Measurements from ENCODE around the gene KDM3B.
"Not testable (repeated sequence)": the region's sequence is repeated elsewhere in the genome, so short reads cannot be mapped to it uniquely, and the experiment has no call there.

KDM3B gene

GRCh38 chr5:138350563-138350890 lies 2.0 kb upstream of the KDM3B start:
- no peak for DNase-seq (ENCODE audit: low read depth in 2 of 2)

GRCh38 chr5:138351056-138351455 lies 1.4 kb upstream of the KDM3B start:
- DNase-seq (ENCODE audit: low read depth in 2 of 2) = no peak

GRCh38 chr5:138351517-138351916 lies 968 bp upstream of the KDM3B start:
- DNase-seq (ENCODE audit: low read depth in 2 of 2) = no peak

- peak; percentile 36 to 56 for DNase-seq (ENCODE audit: low read depth in 2 of 2)
These were observed 456 bp downstream of the KDM3B start for GRCh38 chr5:138352722-138353559.

DNA sequence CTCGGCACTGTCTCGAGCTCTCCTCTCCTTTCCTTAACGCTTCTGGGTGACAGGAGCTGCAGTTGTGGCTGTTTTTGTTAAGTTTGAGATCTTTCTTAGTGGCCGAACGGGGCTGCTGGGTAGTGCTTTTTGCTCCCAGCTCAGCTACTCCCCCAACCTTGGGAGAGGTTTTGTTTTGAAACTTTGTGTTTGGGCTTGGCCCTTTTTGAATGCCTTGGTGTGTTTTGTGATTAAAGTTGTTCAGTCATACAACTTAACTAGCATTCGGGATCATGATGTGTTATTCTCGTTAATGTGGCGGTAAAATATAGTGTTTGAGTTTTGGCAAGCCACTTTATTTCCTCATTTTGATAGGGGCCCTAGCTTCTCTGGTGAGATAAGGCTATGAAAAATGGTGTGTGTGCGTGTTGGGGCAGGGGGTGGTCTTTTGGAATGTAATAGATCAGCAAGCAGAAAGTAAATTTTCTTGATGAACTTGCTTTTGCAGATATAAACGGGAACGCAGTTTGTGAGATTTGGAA lies 1.1 kb downstream of the KDM3B start:
- DNase-seq (ENCODE audit: low read depth in 2 of 2) = no peak

DNA sequence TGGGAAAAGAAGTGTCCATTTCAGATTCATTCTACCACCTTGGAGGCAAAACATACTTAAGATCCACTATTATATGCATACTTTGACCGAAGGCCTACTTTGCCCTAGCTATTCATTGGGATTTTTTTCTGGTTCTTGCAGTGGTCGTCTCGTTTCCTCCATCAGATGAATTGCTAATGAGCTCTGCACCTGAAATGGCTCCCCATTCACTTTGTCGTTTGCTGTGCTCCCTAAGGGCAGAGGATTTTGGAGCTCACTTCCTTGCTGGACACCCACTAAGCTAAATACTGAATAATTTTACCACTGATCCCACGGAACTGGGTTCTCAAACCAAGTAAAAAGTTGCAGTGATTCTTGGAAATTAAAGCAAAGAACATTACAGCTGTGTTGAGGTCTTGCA lies 1.9 kb downstream of the KDM3B start:
- no peak for DNase-seq (ENCODE audit: low read depth in 2 of 2)

GRCh38 chr5:138354926-138355378 lies 2.5 kb downstream of the KDM3B start:
- peak; percentile 50 to 62 for DNase-seq (ENCODE audit: low read depth in 2 of 2)

- no peak for DNase-seq (ENCODE audit: low read depth in 2 of 2)
These were observed 7.1 kb downstream of the KDM3B start for GRCh38 chr5:138359621-138360020.

- no peak for DNase-seq (ENCODE audit: low read depth in 2 of 2)
These were observed 8.5 kb downstream of the KDM3B start for GRCh38 chr5:138360941-138361452.

DNA sequence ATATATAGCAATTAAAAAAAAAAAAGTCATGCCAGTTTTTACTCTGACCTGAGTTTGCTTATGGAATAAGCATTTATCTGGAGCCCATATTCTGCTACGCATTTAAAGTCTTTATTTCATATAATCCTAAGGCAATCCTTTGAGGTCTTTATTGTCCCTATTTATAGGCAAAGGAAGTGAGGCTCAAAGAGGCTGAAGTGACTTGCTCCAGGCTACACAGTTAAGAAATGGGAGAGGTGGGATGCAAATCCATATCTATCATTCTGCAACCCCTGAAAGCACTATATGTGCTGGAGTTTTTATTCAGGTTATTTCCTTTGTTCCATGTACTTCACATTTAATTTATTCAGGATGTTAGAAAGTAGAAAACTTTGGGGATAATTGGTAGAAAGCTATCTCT lies 12.1 kb downstream of the KDM3B start:
- no peak for DNase-seq (ENCODE audit: low read depth in 2 of 2)

DNA sequence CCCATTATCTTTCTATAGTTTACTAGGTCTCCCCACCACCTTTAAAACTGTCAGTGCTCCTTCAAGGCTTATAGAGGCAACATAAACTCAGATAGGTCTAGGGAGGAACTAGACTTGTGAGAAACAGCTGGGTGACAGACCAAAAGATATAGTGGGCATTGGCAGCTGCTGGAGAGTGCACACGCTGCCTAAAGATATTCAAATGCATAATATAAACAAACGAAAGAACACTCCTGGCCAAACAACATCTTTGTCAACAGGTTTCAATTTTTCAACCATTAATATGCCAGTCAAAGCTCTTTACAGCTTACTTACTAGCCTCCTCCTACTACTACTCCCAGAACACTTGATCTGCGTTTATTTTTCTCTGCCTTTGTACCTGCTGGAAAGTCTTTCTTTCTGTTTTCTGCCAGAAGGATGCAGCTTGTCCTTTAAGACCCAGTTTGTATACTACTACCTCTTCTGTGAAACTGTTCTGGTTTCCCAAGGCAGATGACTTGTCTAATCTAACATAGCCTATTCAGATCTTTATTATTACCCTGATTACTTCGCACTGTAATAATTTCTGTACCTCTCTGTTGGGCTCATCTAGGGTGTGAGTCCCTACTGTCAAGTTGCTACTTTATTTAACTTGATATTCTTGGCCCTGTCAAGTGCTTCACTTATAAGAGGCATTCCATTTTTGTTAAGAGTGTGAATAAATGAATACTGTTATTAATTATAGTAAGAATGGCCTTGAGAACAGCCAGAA lies 14.3 kb downstream of the KDM3B start:
- no peak for DNase-seq (ENCODE audit: low read depth in 2 of 2)

- DNase-seq (ENCODE audit: low read depth in 2 of 2) = no peak
These were observed 16.8 kb downstream of the KDM3B start for GRCh38 chr5:138369261-138369660.

- no peak for DNase-seq (ENCODE audit: low read depth in 2 of 2)
These were observed 17.2 kb downstream of the KDM3B start for GRCh38 chr5:138369706-138370105.

DNA sequence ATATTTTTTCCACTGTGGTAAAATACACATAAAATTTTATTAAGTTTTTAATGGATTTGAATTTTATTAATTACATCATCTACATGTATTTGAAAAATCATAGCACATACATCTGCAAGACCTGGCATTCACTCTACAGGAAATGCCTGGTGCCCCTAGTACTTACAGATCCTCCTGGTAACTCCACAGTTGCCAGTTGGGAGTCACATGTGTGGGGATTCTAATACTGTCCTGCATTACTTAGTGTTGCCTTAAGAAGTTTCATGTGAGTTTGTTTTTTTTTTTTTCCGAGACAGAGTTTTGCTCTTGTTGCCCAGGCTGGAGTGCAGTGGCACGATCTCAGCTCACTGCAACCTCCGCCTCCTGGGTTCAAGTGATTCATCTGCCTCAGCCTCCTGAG lies 18.1 kb downstream of the KDM3B start:
- no peak for DNase-seq (ENCODE audit: low read depth in 2 of 2)

GRCh38 chr5:138371454-138371853 lies 19.0 kb downstream of the KDM3B start:
- no peak for DNase-seq (ENCODE audit: low read depth in 2 of 2)

GRCh38 chr5:138372225-138372624 lies 19.7 kb downstream of the KDM3B start:
- no peak for DNase-seq (ENCODE audit: low read depth in 2 of 2)

DNA sequence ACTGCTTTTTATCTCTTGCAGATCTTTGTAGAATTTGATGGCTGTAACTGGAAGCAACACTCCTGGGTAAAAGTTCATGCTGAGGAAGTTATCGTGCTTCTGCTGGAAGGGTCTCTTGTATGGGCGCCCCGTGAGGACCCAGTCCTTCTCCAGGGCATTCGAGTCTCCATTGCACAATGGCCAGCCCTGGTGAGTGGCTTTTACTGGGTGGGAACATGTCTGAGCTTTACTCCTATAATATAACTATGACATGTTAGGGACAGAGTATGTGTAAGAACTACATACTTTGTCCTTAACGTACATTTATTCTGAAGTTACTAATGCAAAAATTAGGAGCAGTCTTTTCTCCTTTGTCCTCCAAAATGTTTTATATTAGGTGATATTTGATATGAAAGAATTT lies 20.2 kb downstream of the KDM3B start:
- DNase-seq (ENCODE audit: low read depth in 2 of 2) = no peak

- no peak for DNase-seq (ENCODE audit: low read depth in 2 of 2)
These were observed 29.9 kb downstream of the KDM3B start for GRCh38 chr5:138382347-138382746.

DNA sequence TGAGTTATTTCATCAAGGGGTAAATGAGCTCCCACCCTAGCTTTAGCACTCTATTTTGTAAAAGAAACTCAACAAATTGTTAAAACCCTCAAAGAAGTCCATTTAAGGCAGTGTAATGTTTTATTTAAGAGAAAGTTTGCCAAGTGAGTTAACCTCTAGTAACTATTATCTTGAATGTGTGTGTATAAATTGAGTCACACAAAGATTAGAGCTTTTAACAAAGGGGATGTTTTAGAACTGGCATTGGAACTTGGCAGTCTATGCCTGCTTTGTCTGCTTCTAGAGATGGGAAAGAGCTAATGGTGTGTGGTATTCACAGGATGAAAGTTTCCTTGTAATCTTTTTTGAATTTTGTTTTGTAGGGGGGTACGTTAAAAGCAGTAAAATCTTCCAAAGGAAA lies 33.2 kb downstream of the KDM3B start:
- no peak for DNase-seq (ENCODE audit: low read depth in 2 of 2)

- no peak for DNase-seq (ENCODE audit: low read depth in 2 of 2)
These were observed 33.8 kb downstream of the KDM3B start for GRCh38 chr5:138386290-138386689.

DNA sequence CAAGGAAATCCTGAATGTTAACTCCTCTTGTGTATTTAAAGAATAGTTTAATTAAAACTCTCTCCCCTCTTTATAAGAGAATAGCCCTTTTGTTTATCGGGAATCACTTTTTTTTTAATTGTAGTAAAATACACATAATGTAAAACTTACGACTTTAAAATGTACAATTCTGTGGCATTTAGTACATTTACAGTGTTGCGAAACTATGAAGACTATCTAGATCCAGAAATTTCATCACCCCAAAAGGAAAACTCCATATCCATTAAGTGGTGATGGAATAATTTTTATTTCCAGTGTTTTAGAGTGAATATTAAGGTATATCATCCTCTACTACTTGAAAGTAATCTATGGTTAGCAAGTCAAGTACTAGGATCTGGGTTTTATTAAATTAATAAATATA lies 36.8 kb downstream of the KDM3B start:
- no peak for DNase-seq (ENCODE audit: low read depth in 2 of 2)

DNA sequence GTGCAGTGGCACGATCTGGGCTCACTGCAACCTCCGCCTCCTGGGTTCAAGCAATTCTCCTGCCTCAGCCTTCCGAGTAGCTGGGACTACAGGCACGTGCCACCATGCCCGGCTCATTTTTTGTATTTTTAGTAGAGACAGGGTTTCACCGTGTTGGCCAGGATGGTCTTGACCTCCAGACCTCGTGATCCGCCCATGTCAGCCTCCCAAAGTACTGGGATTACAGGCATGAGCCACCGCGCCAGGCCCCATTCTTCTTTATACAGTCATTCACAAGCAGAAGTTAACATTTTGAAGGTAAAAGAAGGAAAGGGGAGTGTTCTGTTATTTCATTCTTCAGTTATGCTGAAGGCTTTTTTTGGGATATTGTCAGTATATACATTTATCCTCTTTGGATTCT lies 37.4 kb downstream of the KDM3B start:
- not testable (repeated sequence) for DNase-seq (ENCODE audit: low read depth in 2 of 2)

GRCh38 chr5:138391859-138392386 lies 39.4 kb downstream of the KDM3B start:
- no peak for DNase-seq (ENCODE audit: low read depth in 2 of 2)
